Loucy (cell line): ENCODE measurements around the gene PKD2.

Experiments
- CTCF ChIP-seq: fragments of 200-600 bp; sonication (generic); conservative IDR thresholded peaks from 2 replicates; pipeline ENCODE4 v1.5.1; 2014; ENCODE audit warnings: mild to moderate bottlenecking, antibody characterized with exemption, low read length
- EZH2phosphoT487 ChIP-seq: fragments of 200-600 bp; IDR thresholded peaks from 2 replicates; pipeline ENCODE4 v1.6.1; 2018; ENCODE audit warnings: antibody characterized with exemption, mild to moderate bottlenecking, moderate library complexity, borderline replicate concordance

GRCh38 chr4:87965501-87965975 lies 41.9 kb upstream of the PKD2 start:
- TF ChIP-seq EZH2phosphoT487 (no peak), CTCF (no peak)
